Putamen (tissue), 1 donor: ENCODE measurements around the gene SCTR.

Source experiments
- DNase-seq: peaks from one replicate; pipeline ENCODE4 v3.0.0-alpha.2; 2016; ENCODE audit warnings: low spot score

Gene SCTR

DNA sequence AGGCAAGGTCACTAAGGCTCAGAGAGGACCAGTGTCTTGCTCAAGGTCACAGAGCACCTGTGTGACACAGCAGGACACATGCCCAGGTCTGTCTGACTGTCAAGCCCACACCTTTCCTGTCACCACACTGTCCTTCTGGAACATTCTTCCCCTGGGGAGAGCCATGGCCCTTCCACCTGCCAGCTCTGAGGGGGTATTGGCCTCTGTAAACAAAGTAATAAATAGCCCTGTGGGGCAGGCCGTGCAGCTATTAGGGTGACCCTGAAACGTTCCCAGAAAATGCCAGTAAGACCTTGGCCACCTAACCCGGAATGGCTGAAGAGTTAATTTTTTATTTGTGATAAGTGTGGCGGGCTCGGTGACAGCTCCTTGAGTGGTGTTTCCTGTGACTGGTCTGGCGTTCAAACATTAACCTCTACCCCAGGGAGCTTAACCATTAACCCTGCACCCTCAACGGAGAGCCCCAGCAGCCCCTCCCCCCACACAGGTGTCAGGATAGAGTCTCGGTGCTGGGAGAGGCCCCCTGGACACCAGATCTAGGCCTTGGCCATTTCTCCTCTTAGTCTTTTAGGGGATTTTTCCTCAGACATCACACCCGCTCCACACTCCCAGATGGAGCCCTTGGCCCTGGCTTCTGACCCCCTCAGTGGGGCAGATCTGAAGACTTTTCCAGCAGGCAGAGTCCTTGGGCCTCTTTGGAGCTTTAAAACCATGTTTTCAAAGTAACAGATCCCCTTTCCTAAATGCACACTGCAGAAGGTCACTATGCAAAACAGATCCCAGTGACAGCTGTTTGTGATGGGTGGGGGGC is 36.6 kb downstream of the SCTR start:
- no peak for DNase-seq

- no peak for DNase-seq
Observed at GRCh38 chr2:119486886-119487285, 37.4 kb downstream of the SCTR start.

- DNase-seq: no peak
Observed at GRCh38 chr2:119486196-119486827, 38.0 kb downstream of the SCTR start.

- DNase-seq: no peak
Observed at GRCh38 chr2:119485336-119486110, 38.8 kb downstream of the SCTR start.

DNA sequence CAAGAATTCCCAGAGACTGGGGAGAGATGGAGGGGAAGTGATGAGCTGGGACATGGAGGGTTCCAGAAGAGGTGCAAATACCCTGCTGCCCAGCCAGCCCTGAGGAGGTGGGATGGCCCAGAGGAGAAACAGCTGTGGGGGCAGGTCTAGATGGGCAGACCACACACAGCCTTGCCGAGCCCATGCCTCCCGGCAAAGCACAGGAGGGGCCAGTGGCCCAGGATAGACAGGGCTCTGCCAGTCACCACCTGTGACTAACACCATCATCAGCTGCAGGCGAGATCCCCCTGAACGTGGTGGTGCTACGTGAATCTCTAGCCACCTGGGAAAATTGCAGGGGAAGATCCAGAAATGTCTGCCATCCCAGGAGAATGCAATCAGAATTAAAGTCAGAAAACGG is 39.4 kb downstream of the SCTR start:
- DNase-seq: no peak

DNA sequence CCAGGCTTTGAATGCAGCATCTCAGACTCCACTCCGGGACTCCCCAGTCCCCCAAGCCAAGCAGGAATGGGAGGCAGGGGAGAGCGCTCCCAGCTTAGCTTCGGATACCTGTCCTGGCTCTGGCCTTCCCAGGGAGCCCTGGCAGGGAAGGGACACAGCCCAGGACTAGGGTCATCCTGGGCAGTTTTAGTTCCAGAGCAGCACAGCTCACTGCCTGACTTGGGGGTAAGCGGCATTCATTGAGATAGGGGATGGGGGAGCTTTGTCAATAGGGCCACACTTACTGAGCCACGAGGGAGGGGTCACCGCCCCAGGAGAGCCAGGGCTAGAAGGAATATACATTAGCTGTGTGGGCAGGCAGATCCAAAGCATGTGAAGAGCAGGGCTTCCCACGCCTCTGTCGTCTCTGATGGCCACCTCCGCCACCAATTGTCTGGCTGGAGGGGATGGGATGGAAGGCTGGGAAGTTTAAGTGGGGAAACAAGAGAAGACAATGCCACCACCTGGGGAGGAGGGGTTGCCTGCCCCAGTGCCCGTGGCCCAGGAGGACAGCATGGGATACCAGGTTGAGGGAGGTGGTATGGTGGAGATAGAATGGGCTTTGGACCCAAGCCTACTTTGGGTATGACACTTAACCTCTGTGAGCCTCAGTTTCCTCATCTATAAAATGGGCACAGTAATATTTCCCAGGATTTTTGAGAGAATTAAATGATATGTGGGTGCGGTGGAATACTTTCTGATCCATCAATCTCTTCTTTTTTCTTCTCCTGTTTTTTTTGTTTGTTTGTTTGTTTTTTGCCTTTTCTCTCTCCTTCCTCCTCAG is 40.2 kb downstream of the SCTR start:
- DNase-seq: no peak

GRCh38 chr2:119483395-119483753 is 40.9 kb downstream of the SCTR start:
- DNase-seq: no peak

DNA sequence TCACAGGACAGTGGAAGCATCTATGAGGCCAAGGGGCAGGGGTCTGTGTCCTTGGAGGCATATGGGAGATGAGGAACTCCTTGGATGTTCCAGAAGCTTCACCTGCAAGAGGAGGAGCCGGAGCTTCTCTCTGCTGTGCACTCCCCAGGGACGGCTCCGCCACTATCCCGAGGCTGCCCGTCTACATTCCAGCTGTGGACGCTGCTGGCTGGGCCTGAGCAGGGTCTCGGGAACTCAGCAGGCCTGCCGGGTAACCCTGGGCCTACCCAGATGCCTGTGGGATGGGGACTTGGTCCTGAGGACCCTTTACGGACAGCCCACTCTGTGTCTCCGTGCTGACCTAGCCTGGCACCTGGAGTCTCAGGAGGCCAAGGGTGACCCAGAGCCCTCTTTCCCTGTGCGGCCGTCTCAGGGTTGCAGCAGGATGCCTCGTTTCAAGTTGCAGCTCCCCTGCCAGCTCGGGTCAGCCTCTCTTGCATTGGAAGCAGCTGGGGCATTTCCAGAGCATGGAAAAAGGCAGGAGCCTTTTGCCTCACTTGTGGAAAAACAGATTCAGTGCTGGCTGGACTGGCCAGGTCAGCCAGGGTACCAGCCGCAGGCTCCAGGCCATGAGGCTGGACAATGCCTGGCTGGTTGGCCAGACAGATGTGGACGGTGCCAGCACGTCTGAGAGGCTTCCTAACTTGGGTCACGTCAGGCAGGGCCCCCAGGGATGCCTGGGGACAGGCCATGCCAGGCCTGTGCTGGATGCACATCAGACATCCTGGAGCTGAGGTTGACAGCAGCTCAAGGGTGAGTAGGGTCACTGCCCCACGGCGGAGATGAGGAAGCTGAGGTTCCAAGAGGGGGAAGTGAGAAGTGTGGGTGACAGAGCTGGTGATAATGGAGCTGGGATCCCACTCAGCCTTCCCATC is 41.5 kb downstream of the SCTR start:
- no peak for DNase-seq

GRCh38 chr2:119481501-119482455 is 42.5 kb downstream of the SCTR start:
- DNase-seq: no peak

- DNase-seq: no peak
Observed at GRCh38 chr2:119480718-119481142, 43.6 kb downstream of the SCTR start.

- DNase-seq: no peak
Observed at GRCh38 chr2:119480184-119480583, 44.1 kb downstream of the SCTR start.

GRCh38 chr2:119478978-119479295 is 45.3 kb downstream of the SCTR start:
- no peak for DNase-seq

GRCh38 chr2:119478188-119478977 is 45.9 kb downstream of the SCTR start:
- no peak for DNase-seq

GRCh38 chr2:119477113-119477505 is 47.2 kb downstream of the SCTR start:
- DNase-seq: no peak

DNA sequence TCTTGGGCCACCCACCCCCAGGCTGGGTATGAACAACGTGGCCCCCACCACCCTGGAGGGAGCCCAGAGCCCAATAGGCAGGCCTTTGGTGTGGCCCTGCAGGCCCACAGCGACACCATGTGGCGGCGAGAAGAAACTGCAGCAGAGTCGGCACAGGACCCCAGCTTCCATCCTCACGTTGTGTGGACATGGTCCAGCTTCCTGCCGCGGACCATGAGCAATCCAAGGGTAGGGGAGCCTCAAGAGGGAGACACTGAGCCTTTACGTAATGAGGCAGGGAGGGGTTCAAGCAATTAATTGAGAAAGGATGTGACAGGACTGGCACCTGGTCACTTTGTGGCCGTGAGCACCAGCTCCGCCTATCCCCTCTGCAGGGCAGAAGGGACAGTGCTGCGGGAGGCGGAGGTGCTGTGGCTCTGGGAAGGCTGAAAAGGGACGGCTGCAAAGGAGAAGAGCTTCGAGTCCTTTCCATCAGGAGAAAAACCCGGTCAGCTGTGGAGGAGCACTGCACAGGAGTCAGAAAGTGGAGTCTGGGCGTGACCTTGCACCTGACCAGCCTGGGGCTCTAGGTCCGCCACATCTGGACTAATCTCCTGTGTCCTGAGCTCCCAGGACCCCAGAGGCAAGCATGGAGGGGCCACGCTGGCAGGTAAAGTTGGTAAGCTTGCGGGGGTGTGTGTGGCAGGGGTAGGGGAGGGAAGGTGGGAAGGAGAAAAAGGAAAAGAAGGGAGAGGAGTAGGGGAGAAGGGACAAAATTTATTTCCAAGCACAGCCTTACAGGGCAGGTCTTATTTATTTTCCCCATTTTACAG is 47.8 kb downstream of the SCTR start:
- DNase-seq: peak; percentile 23

GRCh38 chr2:119475857-119476244 is 48.4 kb downstream of the SCTR start:
- DNase-seq: no peak

- DNase-seq: no peak
Observed at GRCh38 chr2:119475225-119475856, 48.9 kb downstream of the SCTR start.
